Measurements from ENCODE around the gene NFIA.

NFIA gene

DNA sequence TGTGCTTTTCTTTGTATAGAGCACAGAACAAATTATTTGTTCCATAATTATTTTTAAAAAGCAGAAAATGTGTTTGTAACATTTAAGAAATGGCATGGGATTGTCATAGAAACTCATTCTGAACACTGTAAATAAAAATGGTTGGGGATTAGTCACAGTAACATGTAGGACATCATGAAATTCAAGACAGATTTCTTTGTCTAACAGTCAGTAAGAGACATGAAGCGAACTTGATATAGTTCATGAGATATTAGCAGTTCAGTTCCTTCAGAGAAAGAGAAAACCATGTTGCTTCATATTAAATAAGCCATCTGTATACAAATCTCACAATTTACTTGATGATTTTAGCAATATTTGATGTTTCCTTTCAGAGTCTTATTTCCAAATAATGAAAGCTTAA lies 19.7 kb downstream of the NFIA start:
- TF ChIP-seq USF1 (IDR thresholded peaks at IDR 0.05) = no peak
- TF ChIP-seq, protein P1, sequence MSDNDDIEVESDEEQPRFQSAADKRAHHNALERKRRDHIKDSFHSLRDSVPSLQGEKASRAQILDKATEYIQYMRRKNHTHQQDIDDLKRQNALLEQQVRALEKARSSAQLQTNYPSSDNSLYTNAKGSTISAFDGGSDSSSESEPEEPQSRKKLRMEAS (IDR thresholded peaks at IDR 0.05) = no peak

DNA sequence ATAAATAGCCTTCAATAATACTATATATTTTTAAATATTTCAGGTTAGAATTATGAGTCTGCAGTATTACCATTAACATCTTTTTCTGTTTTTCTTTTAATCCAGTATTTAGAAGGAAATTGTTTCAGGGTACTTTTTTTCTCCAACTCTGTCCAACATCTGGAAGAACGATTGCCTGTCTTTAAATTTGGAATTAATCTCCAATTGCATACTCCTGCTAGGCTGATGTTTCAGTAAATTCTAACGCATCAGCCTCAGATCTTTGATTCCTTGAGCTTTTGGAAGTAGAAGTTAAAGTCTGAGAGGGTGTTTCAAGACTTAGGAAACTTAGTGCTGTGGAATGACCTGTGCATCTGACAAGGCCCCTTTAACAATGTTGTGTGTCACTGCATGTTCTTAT lies 20.3 kb downstream of the NFIA start:
- TF ChIP-seq FOXM1 (IDR thresholded peaks at IDR 0.05; ENCODE audit: borderline replicate concordance, low read depth) = no peak
- TF ChIP-seq TAF1 (IDR thresholded peaks at IDR 0.05; ENCODE audit: low read depth) = no peak

DNA sequence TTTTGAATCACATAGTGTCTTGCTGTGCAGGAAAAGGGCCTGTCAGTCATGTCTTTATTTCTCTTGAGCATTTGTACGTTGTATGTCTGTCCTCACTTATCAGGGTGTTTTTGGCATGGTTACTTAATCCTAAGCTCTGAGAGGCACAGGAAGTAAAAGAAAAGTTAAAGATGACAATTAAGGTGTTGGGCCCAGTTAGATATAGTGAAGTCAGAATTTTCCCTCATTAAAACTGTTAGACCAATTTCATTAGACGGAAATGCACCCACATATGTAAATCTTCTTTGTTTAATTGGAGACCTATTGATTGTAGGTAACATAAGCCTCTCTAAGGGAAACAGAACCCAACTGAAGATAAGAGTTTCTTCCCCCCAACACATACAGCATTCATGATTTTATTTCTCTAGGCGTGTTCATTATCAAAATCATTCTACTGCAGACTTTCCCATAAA lies 21.9 kb downstream of the NFIA start:
- TF ChIP-seq NFIC (IDR thresholded peaks at IDR 0.05) (no peak), CEBPB (IDR thresholded peaks at IDR 0.05) (no peak), FOXM1 (IDR thresholded peaks at IDR 0.05; ENCODE audit: borderline replicate concordance, low read depth) (no peak), TAF1 (IDR thresholded peaks at IDR 0.05; ENCODE audit: low read depth) (no peak), YY1 (IDR thresholded peaks at IDR 0.05; ENCODE audit: low read depth) (no peak), USF1 (IDR thresholded peaks at IDR 0.05) (no peak), RAD21 (IDR thresholded peaks at IDR 0.05; ENCODE audit: low read depth) (no peak), EGR1 (IDR thresholded peaks at IDR 0.05) (no peak), TCF12 (IDR thresholded peaks at IDR 0.05; ENCODE audit: low read depth) (no peak), EP300 (IDR thresholded peaks at IDR 0.05; ENCODE audit: borderline replicate concordance) (no peak), ZBTB7A (IDR thresholded peaks at IDR 0.05; ENCODE audit: low read depth) (no peak), CREB1 (IDR thresholded peaks at IDR 0.05; ENCODE audit: low read depth) (no peak), TEAD4 (IDR thresholded peaks at IDR 0.05) (no peak)
- TF ChIP-seq, protein P1 (IDR thresholded peaks at IDR 0.05) = no peak
- TF ChIP-seq, protein P2, sequence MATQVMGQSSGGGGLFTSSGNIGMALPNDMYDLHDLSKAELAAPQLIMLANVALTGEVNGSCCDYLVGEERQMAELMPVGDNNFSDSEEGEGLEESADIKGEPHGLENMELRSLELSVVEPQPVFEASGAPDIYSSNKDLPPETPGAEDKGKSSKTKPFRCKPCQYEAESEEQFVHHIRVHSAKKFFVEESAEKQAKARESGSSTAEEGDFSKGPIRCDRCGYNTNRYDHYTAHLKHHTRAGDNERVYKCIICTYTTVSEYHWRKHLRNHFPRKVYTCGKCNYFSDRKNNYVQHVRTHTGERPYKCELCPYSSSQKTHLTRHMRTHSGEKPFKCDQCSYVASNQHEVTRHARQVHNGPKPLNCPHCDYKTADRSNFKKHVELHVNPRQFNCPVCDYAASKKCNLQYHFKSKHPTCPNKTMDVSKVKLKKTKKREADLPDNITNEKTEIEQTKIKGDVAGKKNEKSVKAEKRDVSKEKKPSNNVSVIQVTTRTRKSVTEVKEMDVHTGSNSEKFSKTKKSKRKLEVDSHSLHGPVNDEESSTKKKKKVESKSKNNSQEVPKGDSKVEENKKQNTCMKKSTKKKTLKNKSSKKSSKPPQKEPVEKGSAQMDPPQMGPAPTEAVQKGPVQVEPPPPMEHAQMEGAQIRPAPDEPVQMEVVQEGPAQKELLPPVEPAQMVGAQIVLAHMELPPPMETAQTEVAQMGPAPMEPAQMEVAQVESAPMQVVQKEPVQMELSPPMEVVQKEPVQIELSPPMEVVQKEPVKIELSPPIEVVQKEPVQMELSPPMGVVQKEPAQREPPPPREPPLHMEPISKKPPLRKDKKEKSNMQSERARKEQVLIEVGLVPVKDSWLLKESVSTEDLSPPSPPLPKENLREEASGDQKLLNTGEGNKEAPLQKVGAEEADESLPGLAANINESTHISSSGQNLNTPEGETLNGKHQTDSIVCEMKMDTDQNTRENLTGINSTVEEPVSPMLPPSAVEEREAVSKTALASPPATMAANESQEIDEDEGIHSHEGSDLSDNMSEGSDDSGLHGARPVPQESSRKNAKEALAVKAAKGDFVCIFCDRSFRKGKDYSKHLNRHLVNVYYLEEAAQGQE (IDR thresholded peaks at IDR 0.05; ENCODE audit: low read depth) = no peak

- TF ChIP-seq USF1 (IDR thresholded peaks at IDR 0.05) (no peak), TCF12 (IDR thresholded peaks at IDR 0.05; ENCODE audit: low read depth) (no peak), CEBPB (IDR thresholded peaks at IDR 0.05) (no peak), FOXM1 (IDR thresholded peaks at IDR 0.05; ENCODE audit: borderline replicate concordance, low read depth) (no peak), EGR1 (IDR thresholded peaks at IDR 0.05) (no peak), TAF1 (IDR thresholded peaks at IDR 0.05; ENCODE audit: low read depth) (no peak), TEAD4 (IDR thresholded peaks at IDR 0.05) (no peak), ZBTB7A (IDR thresholded peaks at IDR 0.05; ENCODE audit: low read depth) (no peak), CREB1 (IDR thresholded peaks at IDR 0.05; ENCODE audit: low read depth) (no peak), RAD21 (IDR thresholded peaks at IDR 0.05; ENCODE audit: low read depth) (no peak)
- TF ChIP-seq, protein P1 (IDR thresholded peaks at IDR 0.05) = no peak
- TF ChIP-seq, protein P2 (IDR thresholded peaks at IDR 0.05; ENCODE audit: low read depth) = no peak
Measured at GRCh38 chr1:61107638-61108037, 25.3 kb downstream of the NFIA start.

GRCh38 chr1:61109158-61109557 lies 26.8 kb downstream of the NFIA start:
- TF ChIP-seq USF1 (IDR thresholded peaks at IDR 0.05) (no peak), EP300 (IDR thresholded peaks at IDR 0.05; ENCODE audit: borderline replicate concordance) (no peak), TEAD4 (IDR thresholded peaks at IDR 0.05) (no peak)

DNA sequence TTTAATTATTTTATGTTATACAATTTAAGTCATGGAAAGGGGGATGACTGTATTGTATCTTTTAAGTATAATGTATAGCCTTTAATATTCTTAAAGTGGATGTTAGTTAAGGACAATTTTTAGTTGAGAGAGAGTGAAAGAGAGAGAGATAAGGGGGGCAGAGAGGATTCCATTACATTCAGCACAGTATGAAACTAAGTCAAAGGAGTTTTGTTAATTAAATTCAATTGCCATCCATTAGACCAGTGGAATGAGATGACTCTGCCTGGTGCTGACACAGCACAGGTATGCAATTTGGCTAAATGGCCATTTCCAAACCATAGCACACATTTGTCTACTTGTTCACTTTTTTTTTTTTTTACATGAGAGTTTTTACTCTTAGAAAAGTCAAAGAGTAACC lies 27.5 kb downstream of the NFIA start:
- TF ChIP-seq RAD21 (IDR thresholded peaks at IDR 0.05; ENCODE audit: low read depth) = no peak
- no peak for TF ChIP-seq ZBTB7A (IDR thresholded peaks at IDR 0.05; ENCODE audit: low read depth)
- TF ChIP-seq FOXM1 (IDR thresholded peaks at IDR 0.05; ENCODE audit: borderline replicate concordance, low read depth) = no peak
- TF ChIP-seq, protein P2 (IDR thresholded peaks at IDR 0.05; ENCODE audit: low read depth) = no peak
- TF ChIP-seq, protein P1 (IDR thresholded peaks at IDR 0.05) = no peak
- no peak for TF ChIP-seq EP300 (IDR thresholded peaks at IDR 0.05; ENCODE audit: borderline replicate concordance)

Data from Ishikawa (cell line).